Epidermal melanocyte (primary cell): ENCODE results near the gene GSN.

Experiments
- DNase-seq: peaks from one replicate; pipeline ENCODE4 v3.0.0; 2011; ENCODE audit warnings: low spot score; ENCODE audit not compliant: insufficient read length

GSN gene

GRCh38 chr9:121322737-121323448, 54.9 kb downstream of the GSN start:
- DNase-seq, result no peak

- DNase-seq, result no peak
These were observed 55.6 kb downstream of the GSN start for GRCh38 chr9:121323449-121324151.

- DNase-seq, result no peak
These were observed 56.4 kb downstream of the GSN start for GRCh38 chr9:121324316-121324715.

- DNase-seq, result no peak
These were observed 56.8 kb downstream of the GSN start for GRCh38 chr9:121324755-121325154.

- no peak for DNase-seq
These were observed 57.4 kb downstream of the GSN start for GRCh38 chr9:121325387-121325786.

GRCh38 chr9:121326130-121326838, 58.3 kb downstream of the GSN start:
- DNase-seq, result no peak

- no peak for DNase-seq
These were observed 59.1 kb downstream of the GSN start for GRCh38 chr9:121326901-121327613.

- no peak for DNase-seq
These were observed 60.5 kb downstream of the GSN start for GRCh38 chr9:121328476-121328875.

GRCh38 chr9:121328876-121329681, 61.1 kb downstream of the GSN start:
- no peak for DNase-seq

GRCh38 chr9:121331549-121331948, 63.6 kb downstream of the GSN start:
- no peak for DNase-seq

- DNase-seq, result no peak
These were observed 64.2 kb downstream of the GSN start for GRCh38 chr9:121331992-121332685.

- DNase-seq, result no peak
These were observed 66.2 kb downstream of the GSN start for GRCh38 chr9:121333950-121334773.

GRCh38 chr9:121336665-121337064, 68.7 kb downstream of the GSN start:
- DNase-seq, result no peak

GRCh38 chr9:121339437-121339836, 71.5 kb downstream of the GSN start:
- DNase-seq, result no peak

GRCh38 chr9:121340676-121341392, 72.9 kb downstream of the GSN start:
- DNase-seq, result no peak

GRCh38 chr9:121344184-121344583, 76.2 kb downstream of the GSN start:
- DNase-seq, result no peak

GRCh38 chr9:121345070-121345469, 77.1 kb downstream of the GSN start:
- no peak for DNase-seq

- no peak for DNase-seq
These were observed 80.3 kb downstream of the GSN start for GRCh38 chr9:121348221-121348620.

- DNase-seq, result no peak
These were observed 81.0 kb downstream of the GSN start for GRCh38 chr9:121349009-121349408.
